ENCODE data around the gene SESN1.

DNA sequence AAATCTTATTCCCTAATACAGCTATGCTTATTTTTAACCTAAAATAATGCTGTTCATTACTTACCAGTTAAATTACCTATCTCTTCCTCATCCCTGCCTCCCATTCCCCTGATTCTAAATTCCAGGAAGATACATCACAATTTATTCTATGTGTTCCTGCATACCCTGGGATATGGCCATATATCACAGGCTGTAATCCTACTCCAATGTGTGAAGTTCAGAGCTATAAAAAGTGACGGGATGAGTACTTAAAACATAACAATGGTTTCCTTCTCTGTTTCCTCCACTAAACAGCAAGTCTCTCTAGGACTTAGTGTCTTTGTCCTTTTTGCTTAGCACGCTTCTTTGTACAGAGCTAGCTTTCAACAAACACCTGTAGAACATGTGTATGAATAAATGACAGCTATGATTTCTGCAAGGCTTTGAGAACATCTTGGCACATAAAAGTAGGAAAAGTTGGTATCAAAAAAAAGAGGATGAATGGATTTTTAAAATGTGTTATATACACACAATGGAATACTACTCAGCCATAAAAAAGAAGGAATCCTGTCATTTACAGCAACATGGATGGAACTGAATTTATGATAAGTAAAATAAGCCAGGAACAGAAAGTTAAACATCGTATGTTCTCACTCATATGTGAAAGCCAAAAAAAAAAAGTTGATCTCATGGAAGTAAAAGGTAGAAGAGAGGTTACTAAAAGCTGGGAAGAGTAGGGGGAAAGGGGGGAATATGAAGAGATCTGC, 45.8 kb downstream of the SESN1 start:
- TF ChIP-seq, protein P1, sequence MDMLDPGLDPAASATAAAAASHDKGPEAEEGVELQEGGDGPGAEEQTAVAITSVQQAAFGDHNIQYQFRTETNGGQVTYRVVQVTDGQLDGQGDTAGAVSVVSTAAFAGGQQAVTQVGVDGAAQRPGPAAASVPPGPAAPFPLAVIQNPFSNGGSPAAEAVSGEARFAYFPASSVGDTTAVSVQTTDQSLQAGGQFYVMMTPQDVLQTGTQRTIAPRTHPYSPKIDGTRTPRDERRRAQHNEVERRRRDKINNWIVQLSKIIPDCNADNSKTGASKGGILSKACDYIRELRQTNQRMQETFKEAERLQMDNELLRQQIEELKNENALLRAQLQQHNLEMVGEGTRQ (IDR thresholded peaks at IDR 0.05): no peak
- no peak for TF ChIP-seq CHD4 (IDR thresholded peaks at IDR 0.05; ENCODE audit: borderline replicate concordance)
- TF ChIP-seq RAD21 (conservative IDR thresholded peaks at IDR 0.05 in 1 of 2, IDR thresholded peaks at IDR 0.05 in 1 of 2): no peak
- TF ChIP-seq CTCF (IDR thresholded peaks at IDR 0.05): no peak
- no peak for TF ChIP-seq NR3C1 (IDR thresholded peaks at IDR 0.05)
- TF ChIP-seq BHLHE40 (IDR thresholded peaks at IDR 0.05; ENCODE audit: low read depth, low read length): no peak
- TF ChIP-seq KDM5A (IDR thresholded peaks at IDR 0.05): no peak
